Common myeloid progenitor, CD34-positive (primary cell): ENCODE measurements around the gene COL28A1.

Source experiments
- CTCF ChIA-PET: fragments of 350-600 bp; sonication (Branson Sonifier 250); formaldehyde crosslinking; loops from one replicate; lab custom pipeline; 2021; ENCODE audit warnings: antibody characterized with exemption; lab: Charles Lee
- POLR2A ChIA-PET: fragments of 350-600 bp; sonication (Branson Sonifier 250); formaldehyde crosslinking; loops from one replicate; lab custom pipeline; 2021; ENCODE audit warnings: antibody characterized with exemption; lab: Charles Lee
- DNase-seq, 3 donors: peaks; one replicate each; pipeline versions ENCODE4 v3.0.0 to v3.0.0-alpha.2; 2013
- H3K27ac ChIP-seq, 2 experiments: 1 replicate in 1 of 2; 2 replicates in 1 of 2; pipeline ENCODE4 v1.7.0; 2013; ENCODE audit warnings: inconsistent platforms in 2 of 2, low read length in 2 of 2, mild to moderate bottlenecking in 2 of 2, low read depth in 1 of 2, moderate library complexity in 1 of 2; ENCODE audit not compliant: severe bottlenecking in 2 of 2, insufficient read depth in 1 of 2, poor library complexity in 1 of 2
- H3K27me3 ChIP-seq, 5 experiments: replicated peaks in 2 of 5; 1 replicate in 3 of 5; 2 replicates in 2 of 5; pipeline versions ENCODE4 v1.6.1 to v1.7.0; 2013; ENCODE audit warnings: low read length in 4 of 5, mild to moderate bottlenecking in 2 of 5, moderate library complexity in 2 of 5, inconsistent platforms in 1 of 5; ENCODE audit not compliant: insufficient read depth in 5 of 5, control insufficient read depth in 4 of 5
- H3K36me3 ChIP-seq, 4 experiments: 1 replicate in 2 of 4; 2 replicates in 2 of 4; pipeline versions ENCODE4 v1.6.1 to v1.7.0; 2013; ENCODE audit warnings: low read length in 3 of 4, control low read depth in 1 of 4, mild to moderate bottlenecking in 1 of 4; ENCODE audit not compliant: control insufficient read depth in 4 of 4, insufficient read depth in 4 of 4
- H3K4me1 ChIP-seq, 4 experiments: 1 replicate in 3 of 4; 2 replicates in 1 of 4; pipeline versions ENCODE4 v1.6.1 to v1.7.1; 2013; ENCODE audit warnings: low read length in 3 of 4, mild to moderate bottlenecking in 3 of 4, control low read depth in 1 of 4, inconsistent platforms in 1 of 4, moderate library complexity in 1 of 4; ENCODE audit not compliant: control insufficient read depth in 4 of 4, insufficient read depth in 4 of 4; ENCODE audit errors: control extremely low read depth in 1 of 4
- H3K4me3 ChIP-seq, 7 experiments: 1 replicate in 4 of 7; 2 replicates in 3 of 7; pipeline versions ENCODE4 v1.5.1 to v1.7.0; 2013; ENCODE audit warnings: mild to moderate bottlenecking in 7 of 7, low read length in 6 of 7, moderate library complexity in 6 of 7, inconsistent platforms in 2 of 7, low read depth in 2 of 7, control low read depth in 1 of 7; ENCODE audit not compliant: insufficient read depth in 4 of 7, control insufficient read depth in 1 of 7; ENCODE audit errors: extremely low read depth in 1 of 7
- H3K9me3 ChIP-seq, 5 experiments: 1 replicate in 4 of 5; 2 replicates in 1 of 5; pipeline versions ENCODE4 v1.6.1 to v1.7.1; 2013; ENCODE audit warnings: low read length in 4 of 5, mild to moderate bottlenecking in 2 of 5, inconsistent platforms in 1 of 5, low read depth in 1 of 5, moderate library complexity in 1 of 5; ENCODE audit not compliant: control insufficient read depth in 4 of 5, insufficient read depth in 2 of 5; ENCODE audit errors: control extremely low read depth in 1 of 5
- WGBS: methylation state at CpG from one replicate; pipeline ENCODE4 v1.1.5; 2013; ENCODE audit not compliant: insufficient coverage; 5-methylcytosine and 5-hydroxymethylcytosine counted together

The COL28A1 gene

DNA sequence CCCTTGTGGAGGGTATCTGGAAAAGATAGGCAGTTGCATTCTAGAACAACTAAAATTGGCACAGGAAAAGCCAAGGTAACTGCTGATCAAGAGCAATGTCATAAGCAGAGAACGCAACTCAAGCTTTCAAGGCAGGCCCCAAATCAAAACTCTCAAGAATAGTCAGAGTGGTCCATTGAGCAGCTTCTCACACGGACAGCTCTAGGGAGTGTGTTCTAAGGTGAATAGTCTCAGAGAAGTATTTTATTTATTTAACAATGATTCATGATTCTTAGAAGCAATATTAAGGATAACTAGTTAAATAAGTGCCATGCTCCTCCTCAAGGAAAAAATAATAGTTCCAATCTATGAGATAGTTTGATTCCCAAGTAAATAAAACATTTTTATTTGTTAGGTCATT, 83.0 kb downstream of the COL28A1 start:
- H3K27me3 ChIP-seq: no peaks in the 10 kb centered on the region
- no peak overlapping the region for H3K27ac ChIP-seq
- no peaks in the 10 kb centered on the region for H3K36me3 ChIP-seq
- CTCF ChIA-PET: no interaction called here
- no peak for DNase-seq
- no peaks in the 10 kb centered on the region for H3K4me1 ChIP-seq
- POLR2A ChIA-PET: no interaction called here
- peaks cover 0 to 19% (median 2%) of the 10 kb centered on the region in 5 experiments for H3K9me3 ChIP-seq
- H3K4me3 ChIP-seq: no peak overlapping the region
- 86% methylated on average over 1 of the region's 2 CpGs for WGBS

DNA sequence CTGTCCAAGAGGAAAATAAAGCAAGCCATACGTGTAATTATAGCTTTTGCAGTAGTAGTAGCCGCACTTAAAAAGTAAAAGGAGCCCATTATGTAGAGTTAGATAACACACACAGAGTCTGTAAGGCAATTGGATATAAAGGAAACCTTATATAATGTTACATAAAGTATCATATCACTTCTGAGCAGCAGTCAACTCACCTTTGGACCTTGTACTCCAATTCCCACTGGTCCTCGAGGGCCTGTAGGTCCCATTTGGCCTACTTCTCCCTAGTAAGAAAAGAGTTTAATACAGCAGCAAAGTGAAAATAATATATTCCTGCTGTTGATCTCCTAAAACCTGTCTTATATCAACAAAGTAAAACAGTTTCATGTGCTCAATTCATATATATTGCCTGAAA, 83.6 kb downstream of the COL28A1 start:
- ChIA-PET POLR2A (no interaction called here), CTCF (no interaction called here)
- H3K36me3 ChIP-seq: no peaks in the 10 kb centered on the region
- peaks cover 0 to 22% (median 2%) of the 10 kb centered on the region in 5 experiments for H3K9me3 ChIP-seq
- H3K27me3 ChIP-seq: no peaks in the 10 kb centered on the region
- 83% methylated on average over 1 of the region's 3 CpGs for WGBS
- no peak overlapping the region for H3K27ac ChIP-seq
- H3K4me3 ChIP-seq: no peak overlapping the region
- H3K4me1 ChIP-seq: no peaks in the 10 kb centered on the region
- DNase-seq: no peak

DNA sequence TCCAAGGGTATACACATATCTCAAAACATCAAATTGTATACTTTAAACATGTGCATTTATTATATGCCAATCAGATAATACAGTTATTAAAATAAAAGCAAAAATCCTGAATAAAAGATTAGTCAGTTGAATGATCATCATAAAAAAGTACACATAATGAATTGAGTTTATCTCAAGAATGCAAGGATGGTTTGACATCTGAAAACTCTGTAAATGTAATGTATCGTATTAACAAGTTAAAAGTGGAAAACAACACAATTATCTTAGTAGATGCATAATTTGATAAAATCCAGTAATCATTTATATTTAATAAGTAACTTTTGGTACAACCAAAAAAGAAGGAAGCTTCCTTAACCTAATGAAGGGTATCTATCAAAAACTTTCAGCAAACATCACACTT, 86.6 kb downstream of the COL28A1 start:
- ChIA-PET CTCF (no interaction called here), POLR2A (no interaction called here)
- Histone ChIP-seq H3K27ac (no peak overlapping the region), H3K36me3 (no peaks in the 10 kb centered on the region), H3K9me3 (peaks cover 0 to 26% (median 5%) of the 10 kb centered on the region in 5 experiments), H3K27me3 (no peaks in the 10 kb centered on the region), H3K4me1 (peaks cover 0 to 4% (median 2%) of the 10 kb centered on the region in 4 experiments), H3K4me3 (no peak overlapping the region)
- no CpG with 5 or more reads among the region's 1 CpG for WGBS
- DNase-seq: peak in 2 of 3 donors; percentile 21 to 41

DNA sequence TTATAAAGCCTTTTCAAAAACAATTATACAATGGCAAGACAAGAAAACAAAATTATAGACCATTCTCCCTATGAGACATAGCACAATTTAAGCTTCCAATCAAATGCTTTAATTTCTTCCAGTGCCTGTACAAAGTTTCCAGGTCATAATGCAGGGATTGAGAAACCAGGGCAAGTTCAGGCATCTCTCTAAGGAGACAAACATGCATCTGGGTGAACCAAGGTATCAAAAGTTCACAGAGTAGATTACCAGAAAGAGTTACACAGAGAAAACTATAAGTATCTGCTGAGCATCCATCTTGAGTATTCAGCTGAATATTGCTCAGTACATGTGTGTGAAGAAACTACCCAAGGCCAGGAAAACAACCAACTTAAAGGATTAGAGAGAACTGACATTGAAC, 89.1 kb downstream of the COL28A1 start:
- H3K4me1 ChIP-seq: peaks cover 0 to 15% (median 9%) of the 10 kb centered on the region in 4 experiments
- no peak overlapping the region for H3K27ac ChIP-seq
- POLR2A ChIA-PET: no interaction called here

GRCh38 chr7:7443806-7444350, 91.8 kb downstream of the COL28A1 start:
- no peak overlapping the region for H3K4me3 ChIP-seq
- DNase-seq: peak in 2 of 3 donors; percentile 19 to 25
- WGBS: 57% methylated on average over 1 of the region's 3 CpGs
- H3K9me3 ChIP-seq: peaks cover 0 to 23% (median 8%) of the 10 kb centered on the region in 5 experiments
- H3K4me1 ChIP-seq: peaks cover 0 to 15% (median 9%) of the 10 kb centered on the region in 4 experiments
- H3K36me3 ChIP-seq: no peaks in the 10 kb centered on the region
- ChIA-PET CTCF (no interaction called here), POLR2A (interaction anchor here (0.6 kb wide), 1 partner anchor 16 kb away, joined by 3 read pairs; no protein-coding TSS in a partner anchor)
- peak overlapping the region in 1 of 2 experiments; percentile 14 for H3K27ac ChIP-seq
- H3K27me3 ChIP-seq: no peaks in the 10 kb centered on the region

More for the DNA sequence above, 89.1 kb downstream of the COL28A1 start:
- CTCF ChIA-PET: no interaction called here
- DNase-seq: no peak
- Histone ChIP-seq H3K9me3 (peaks cover 0 to 26% (median 8%) of the 10 kb centered on the region in 5 experiments), H3K36me3 (no peaks in the 10 kb centered on the region), H3K4me3 (no peak overlapping the region), H3K27me3 (no peaks in the 10 kb centered on the region)

GRCh38 chr7:7439564-7439963, 96.1 kb downstream of the COL28A1 start:
- no CpG with 5 or more reads among the region's 1 CpG for WGBS
- ChIA-PET POLR2A (interaction anchor here (0.6 kb wide), 1 partner anchor 31 kb away, joined by 3 read pairs; no protein-coding TSS in a partner anchor), CTCF (no interaction called here)
- Histone ChIP-seq H3K27ac (no peak overlapping the region), H3K36me3 (no peaks in the 10 kb centered on the region), H3K27me3 (no peaks in the 10 kb centered on the region), H3K4me3 (no peak overlapping the region), H3K4me1 (peaks cover 0 to 15% (median 9%) of the 10 kb centered on the region in 4 experiments), H3K9me3 (peaks cover 0 to 6% (median 2%) of the 10 kb centered on the region in 5 experiments)
- DNase-seq: no peak

GRCh38 chr7:7438851-7439250, 96.8 kb downstream of the COL28A1 start:
- DNase-seq: no peak
- no peaks in the 10 kb centered on the region for H3K36me3 ChIP-seq
- no peak overlapping the region for H3K4me3 ChIP-seq
- H3K4me1 ChIP-seq: peaks cover 0 to 9% (median 5%) of the 10 kb centered on the region in 4 experiments
- WGBS: 95% methylated on average over 5 of the region's 5 CpGs
- ChIA-PET POLR2A (interaction anchor here (0.6 kb wide), 1 partner anchor 30 kb away, joined by 3 read pairs; no protein-coding TSS in a partner anchor), CTCF (no interaction called here)
- no peaks in the 10 kb centered on the region for H3K27me3 ChIP-seq
- no peak overlapping the region for H3K27ac ChIP-seq
- H3K9me3 ChIP-seq: peaks cover 0 to 6% (median 2%) of the 10 kb centered on the region in 5 experiments
